Measurements from ENCODE around the gene NELFB. TPM values are rescaled to one million over a fixed set of nuclear protein-coding genes. Genes with fewer than 3 reads are reported as not detected.
A peak's percentile ranks its signal among the peaks of the same experiment; 100 is the strongest.

NELFB gene
- total and polyA plus RNA-seq, 2 donors (not counting 1 experiment from before 2014, with no cell fraction given): 53.7 to 55.8 TPM

GRCh38 chr9:137294091-137294680, 39.1 kb downstream of the NELFB start:
- DNase-seq: peak; percentile 53
- Histone ChIP-seq H4K20me1 (ENCODE audit: control insufficient read depth, insufficient read depth, low read length, poor library complexity, severe bottlenecking) (peaks cover 9% of the 10 kb centered on the region), H3K4me1 (ENCODE audit: control insufficient read depth in 2 of 2, insufficient read depth in 2 of 2, low read length in 2 of 2) (peaks cover 25 to 28% of the 10 kb centered on the region in 2 donors), H3K9ac (ENCODE audit: low read length) (no peak overlapping the region), H3K27ac (ENCODE audit: low read length in 2 of 2) (no peak overlapping the region), H3K4me3 (ENCODE audit: control extremely low read depth in 1 of 5, extremely low read depth in 1 of 5, insufficient read depth in 1 of 5, low read depth in 2 of 5, low read length in 4 of 5) (no peak overlapping the region), H3K27me3 (replicated peaks in 1 of 4; ENCODE audit: control extremely low read depth in 1 of 4, control insufficient read depth in 3 of 4, insufficient read depth in 4 of 4, low read length in 3 of 4) (peaks cover 0 to 48% (median 26%) of the 10 kb centered on the region in 4 experiments), H2AFZ (ENCODE audit: insufficient read depth, low read depth, low read length, poor library complexity, severe bottlenecking) (peak overlapping the region; percentile 64), H3K9me3 (ENCODE audit: control extremely low read depth in 1 of 3, control insufficient read depth in 2 of 3, insufficient read depth in 1 of 3, low read length in 2 of 3) (peaks cover 0 to 26% (median 4%) of the 10 kb centered on the region in 3 donors), H3K4me2 (replicated peaks; ENCODE audit: low read depth, low read length, poor library complexity, severe bottlenecking) (peak overlapping the region; percentile 95), H3K79me2 (ENCODE audit: control insufficient read depth, insufficient read depth, low read length) (no peaks in the 10 kb centered on the region), H3K36me3 (replicated peaks in 1 of 2; ENCODE audit: control extremely low read depth in 1 of 2, control insufficient read depth in 1 of 2, extremely low read depth in 1 of 2, insufficient read depth in 2 of 2, low read length in 1 of 2) (no peaks in the 10 kb centered on the region)
- TF ChIP-seq EZH2 (IDR thresholded peaks at IDR 0.05; ENCODE audit: borderline replicate concordance, insufficient read depth, low read depth, low read length, poor library complexity, severe bottlenecking): no peak
- TF ChIP-seq CTCF (IDR thresholded peaks at IDR 0.05): no peak
- Mint-ChIP-seq H3K27me3 (peaks cover 27% of the 10 kb centered on the region), H3K27ac (peak overlapping the region; percentile 26), H3K4me1 (peaks cover 15% of the 10 kb centered on the region), H3K4me3 (peak overlapping the region; percentile 73), H3K9me3 (ENCODE audit: insufficient read depth) (no peaks in the 10 kb centered on the region)
- ATAC-seq (ENCODE audit: low read depth): no peak
- POLR2A ChIA-PET: interaction anchor here (0.5 kb wide), 1 partner anchor 252 kb away, joined by 6 read pairs; no protein-coding TSS in a partner anchor
- CTCF ChIA-PET: interaction anchor here (1.1 to 1.3 kb wide), 2 partner anchors 18 to 151 kb away, joined by 3 read pairs; no protein-coding TSS in a partner anchor
- intact Hi-C loops (cut with micrococcal nuclease): loop anchor here (10.0 kb wide), 1 partner anchor 241 kb away; no protein-coding TSS in a partner anchor
- WGBS (ENCODE audit: insufficient coverage): 38% methylated on average over 7 of the region's 11 CpGs

Measured in B cell (primary cell).